ENCODE data around the gene FLNC.

FLNC gene

DNA sequence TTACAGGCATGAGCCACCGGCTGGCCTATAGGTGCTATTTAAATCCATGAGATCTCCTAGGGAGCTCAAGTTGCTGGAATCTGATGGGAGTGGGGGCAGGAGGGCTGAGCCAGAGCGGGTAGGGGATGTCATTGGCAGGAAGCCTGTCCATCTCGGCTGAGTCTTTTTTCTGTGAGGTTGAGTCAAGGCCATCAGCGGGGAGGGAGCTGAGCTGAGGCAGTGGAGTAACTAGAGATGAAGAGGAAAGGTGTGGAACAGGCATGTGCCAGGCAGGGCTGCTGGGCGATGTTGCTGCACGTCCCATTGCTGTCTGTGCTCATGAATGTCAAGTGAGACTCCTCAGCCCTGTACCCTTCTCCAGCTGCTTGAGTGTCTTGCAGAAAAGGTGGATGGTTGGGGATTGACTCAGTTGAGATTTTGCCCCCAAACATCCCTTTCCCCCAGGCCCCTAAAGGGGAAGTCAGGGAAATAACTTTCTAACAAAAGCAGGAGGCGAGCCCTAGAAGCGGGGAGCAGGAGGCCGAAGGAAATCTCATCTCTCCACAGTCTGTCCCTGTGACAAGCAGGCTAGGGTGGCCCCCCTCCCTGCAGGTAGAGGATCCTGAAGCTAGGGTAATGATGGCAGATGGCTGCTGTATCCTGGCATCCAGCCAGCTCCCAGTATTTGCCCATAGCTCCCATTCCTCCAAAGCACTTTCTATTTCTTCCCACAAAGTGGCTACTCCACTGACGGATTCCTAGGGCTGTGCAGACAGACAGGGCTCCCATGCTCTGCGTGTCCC, 37.8 kb downstream of the FLNC start:
- DNase-seq: no peak

DNA sequence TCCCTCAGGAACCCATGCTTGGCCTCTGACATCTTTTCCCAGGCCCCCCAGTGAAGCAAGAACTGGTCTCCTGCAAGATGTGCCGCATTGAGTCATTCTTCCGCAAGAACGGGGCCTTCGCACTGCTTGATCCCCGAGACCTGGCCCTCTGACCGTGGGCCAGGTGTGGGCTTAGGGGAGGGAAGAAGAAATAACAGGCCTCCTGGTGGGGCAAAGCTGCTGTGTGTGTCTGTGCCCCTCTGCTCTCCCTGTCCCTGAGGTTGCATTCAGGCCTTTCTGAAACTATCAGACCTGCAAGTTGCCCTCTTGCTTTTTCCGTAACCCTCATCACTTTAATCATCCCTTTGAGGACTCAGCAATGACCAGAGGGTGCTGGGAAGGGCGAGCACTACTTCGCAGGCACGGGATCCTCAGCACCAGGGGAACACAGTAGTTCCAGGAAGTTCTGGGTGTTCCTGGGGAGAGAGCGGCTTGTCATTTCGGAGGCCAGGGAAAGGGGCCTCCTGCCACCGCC, 38.5 kb downstream of the FLNC start:
- no peak for DNase-seq

DNA sequence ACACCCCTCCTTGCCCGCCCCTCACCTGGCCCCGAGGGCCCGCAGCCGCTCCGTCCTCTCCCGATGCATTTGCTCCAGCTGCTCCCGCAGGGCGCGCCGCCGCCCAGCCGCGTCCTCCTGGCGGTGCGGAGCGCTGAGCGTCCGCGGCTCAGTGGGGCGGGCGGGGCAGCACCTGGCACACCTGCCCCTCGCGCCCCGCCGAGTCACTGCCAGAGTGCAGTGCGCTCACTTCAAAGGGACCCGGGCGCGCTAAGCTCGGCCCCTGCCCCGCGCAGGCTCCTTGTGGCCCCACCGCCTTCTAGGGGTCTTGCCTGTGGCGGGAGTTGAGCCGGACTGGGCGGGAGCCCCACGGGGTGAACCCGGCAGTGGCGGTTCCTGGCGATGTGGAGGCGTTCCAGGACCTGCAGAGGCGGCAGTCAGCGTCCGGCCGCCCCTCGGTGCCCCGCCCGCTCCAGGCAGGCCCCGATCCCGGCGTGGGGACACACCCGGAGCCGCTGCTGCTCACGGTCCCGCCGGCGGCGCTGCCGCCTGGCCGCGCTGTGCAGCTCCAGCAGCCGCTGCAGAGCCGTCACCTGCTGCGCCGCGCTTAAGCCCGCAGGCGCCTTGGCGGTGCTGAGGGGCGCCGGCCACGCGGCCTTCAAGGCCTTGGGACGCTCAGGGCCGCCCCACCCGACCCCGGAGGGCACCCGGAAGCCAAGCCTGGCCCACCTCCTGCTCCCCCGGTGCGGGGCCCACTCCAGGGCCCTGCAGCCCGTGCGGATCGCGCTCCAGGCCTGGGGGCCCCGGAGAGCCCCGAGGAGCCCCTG, 39.1 kb downstream of the FLNC start:
- peak; percentile 17 to 21 for DNase-seq

DNA sequence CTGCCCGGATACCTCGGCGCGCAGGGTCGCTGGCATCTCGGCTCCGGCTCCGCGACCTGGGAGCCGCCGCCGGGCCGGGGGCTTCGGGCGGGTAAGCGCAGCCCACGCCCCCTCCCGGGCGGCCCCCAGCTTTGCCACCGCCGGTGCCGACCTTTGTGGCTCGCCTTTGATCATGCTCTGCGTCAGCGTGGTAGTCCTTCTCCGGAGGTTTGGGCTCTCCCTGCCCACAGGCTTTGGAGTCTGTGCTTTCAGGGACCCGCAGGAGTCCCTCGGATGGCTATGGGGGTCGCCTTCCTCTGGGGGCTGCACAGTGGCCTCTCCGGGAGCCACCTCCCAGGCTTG, 39.7 kb downstream of the FLNC start:
- DNase-seq: peak in 1 of 2 experiments; percentile 9

- DNase-seq: no peak
Measured at GRCh38 chr7:128871050-128871449, 40.8 kb downstream of the FLNC start.

GRCh38 chr7:128872394-128872824, 42.2 kb downstream of the FLNC start:
- DNase-seq: no peak

- no peak for DNase-seq
Measured at GRCh38 chr7:128873234-128873633, 43.0 kb downstream of the FLNC start.

DNA sequence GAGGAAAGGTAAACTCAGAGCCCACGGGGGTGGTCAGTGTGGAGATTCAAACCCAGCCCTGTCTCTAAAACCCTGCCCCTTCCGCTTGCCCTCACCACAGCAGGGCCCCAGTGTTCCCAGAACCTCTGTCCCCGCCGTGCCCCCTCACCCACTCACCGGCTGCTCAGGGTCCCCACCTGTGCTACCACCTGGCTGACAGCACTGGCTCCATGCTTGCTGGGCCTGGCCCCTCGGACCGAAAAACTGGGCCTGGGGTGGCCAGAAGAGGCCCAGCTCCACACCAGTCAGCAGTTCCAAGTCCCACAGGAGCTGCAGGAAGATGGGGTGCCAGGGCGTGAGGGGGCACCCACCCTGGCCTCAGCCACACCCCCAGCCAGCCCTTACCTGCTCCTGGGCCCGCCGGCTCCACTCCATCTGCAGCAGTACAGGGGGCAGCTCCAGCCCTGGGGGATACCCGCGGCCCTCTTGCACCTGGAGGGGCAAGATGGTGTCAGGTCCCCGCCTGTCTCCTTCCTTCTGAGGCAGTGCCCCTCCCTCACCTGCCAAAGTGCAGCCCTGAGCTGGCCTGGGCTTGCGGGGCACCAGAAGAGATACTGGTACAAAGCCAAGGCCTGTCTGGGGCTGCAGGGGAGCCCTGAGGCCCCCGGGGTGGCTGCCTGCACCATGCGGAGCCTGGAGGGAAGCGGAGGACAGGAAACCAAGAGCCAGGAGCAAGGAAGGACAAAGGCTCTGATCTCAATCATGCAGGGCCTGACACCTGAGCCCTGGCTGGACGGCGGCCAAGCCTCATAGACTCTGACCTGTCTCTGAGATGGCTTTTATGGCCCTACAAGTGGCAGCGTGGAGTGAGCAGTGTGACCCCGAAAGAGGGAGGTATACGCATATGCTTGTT, 44.2 kb downstream of the FLNC start:
- DNase-seq: no peak

GRCh38 chr7:128875523-128875948, 45.3 kb downstream of the FLNC start:
- no peak for DNase-seq

DNA sequence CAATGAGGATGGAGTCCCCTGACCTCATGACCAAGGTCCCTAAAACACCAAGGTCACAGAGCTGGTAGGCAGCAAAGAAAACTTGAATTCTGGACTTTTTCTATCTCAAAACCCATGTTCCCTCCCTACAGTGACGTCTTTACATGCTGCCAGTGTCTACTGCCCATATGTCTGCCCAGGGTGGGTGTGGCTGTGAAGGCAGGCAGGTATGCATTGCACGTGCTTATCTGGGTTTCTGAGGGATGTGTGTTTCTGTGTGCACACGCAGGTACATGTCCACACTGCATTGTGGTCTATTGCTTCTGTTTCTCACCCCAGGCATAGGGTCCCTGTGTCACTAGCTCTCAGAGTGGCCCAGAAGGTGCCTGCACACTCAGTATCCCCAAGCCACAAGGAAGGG, 45.9 kb downstream of the FLNC start:
- no peak for DNase-seq

- DNase-seq: no peak
Measured at GRCh38 chr7:128876586-128876977, 46.4 kb downstream of the FLNC start.

DNA sequence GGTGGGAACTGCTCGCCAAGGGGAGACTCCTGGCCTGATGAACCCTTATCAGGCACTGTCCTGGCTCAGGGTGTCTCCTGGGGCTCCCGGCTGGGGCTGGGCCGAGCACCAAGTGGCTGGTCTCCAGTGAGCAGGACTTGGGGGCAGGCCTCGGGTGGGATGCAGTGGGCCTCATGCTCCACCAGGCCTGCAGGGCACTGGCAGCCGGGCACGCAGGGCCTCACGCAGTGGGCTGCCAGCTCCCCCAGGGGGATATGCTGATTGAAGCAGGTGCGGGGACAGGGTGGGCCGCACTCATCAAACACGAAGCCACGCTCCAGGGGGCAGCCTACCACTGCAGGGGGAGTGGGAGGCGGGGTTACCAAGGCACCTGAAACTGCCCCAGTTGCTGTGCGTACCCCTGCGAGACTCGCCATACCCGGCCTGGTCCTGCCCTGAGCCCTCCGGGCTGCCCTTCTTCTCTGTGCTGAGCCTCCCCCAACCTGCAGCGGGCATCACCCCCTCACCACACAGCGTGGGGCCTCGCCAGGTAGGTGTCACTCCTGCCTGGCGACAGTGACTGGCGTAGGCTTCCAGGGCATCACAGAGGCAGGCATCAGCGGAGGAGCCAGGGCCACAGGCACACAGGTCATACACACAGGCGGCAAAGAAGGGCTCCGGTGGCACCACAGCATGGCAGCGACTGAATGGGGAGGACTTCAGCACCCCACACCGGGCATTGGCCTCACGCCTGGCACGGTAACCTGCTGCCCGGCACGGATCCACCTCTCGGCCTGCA, 47.0 kb downstream of the FLNC start:
- DNase-seq: no peak

DNA sequence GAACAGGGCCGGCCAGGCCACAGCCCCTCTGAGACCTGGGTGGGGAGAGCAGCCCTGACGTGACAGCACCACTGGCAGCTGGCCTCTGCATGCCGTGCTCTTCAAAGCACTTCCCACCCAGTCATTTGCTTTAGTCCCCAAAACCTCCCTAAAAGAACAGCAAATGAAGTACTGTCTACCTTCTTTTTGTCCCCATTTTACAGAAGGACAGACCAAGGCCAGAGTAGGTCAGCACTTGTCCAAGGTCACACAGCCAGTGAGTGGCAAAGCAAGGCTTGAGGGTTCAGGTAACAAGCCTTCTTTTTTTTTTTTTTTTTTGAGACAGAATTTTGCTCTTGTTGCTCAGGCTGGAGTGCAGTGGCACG, 47.5 kb downstream of the FLNC start:
- DNase-seq: no peak

DNA sequence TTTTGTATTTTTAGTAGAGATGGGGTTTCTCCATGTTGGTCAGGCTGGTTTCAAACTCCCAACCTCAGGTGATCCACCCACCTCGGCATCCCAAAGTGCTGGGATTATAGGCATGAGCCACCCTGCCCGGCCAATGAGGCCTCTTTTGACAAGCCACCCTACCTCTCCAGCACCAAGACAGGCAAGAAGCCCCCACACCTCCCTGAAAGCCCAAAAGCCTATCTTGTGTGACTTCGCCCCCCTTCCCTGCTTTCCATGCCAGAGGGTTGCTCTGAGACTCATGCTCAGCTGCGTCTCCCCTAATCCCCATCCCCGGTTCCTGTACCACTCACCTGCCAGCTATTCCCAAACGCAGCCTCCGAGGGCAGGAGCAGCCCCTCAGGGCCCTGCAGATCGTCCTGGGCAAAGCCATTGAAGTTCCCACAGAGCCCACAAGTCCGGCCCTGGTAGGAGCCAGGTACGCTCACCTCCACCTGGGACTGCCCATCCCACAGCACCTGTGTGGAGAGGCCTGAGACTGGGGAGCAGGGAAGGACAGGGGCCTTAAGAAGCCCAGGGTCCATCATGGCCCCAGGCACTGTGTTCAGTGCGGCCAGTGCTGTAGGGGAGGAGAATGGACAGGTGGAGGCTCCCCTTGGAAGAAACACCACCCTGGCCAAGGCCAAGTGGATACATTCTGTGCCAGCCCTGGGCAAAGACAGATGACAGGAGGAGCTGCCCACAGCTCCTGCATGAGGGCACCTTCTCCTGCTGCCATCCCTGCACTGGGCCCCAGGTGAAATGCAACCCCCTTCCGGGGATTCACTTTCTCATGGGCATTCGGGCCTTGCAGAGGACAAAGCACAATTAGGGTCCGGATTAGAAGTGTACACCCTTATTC, 48.3 kb downstream of the FLNC start:
- DNase-seq: no peak

DNA sequence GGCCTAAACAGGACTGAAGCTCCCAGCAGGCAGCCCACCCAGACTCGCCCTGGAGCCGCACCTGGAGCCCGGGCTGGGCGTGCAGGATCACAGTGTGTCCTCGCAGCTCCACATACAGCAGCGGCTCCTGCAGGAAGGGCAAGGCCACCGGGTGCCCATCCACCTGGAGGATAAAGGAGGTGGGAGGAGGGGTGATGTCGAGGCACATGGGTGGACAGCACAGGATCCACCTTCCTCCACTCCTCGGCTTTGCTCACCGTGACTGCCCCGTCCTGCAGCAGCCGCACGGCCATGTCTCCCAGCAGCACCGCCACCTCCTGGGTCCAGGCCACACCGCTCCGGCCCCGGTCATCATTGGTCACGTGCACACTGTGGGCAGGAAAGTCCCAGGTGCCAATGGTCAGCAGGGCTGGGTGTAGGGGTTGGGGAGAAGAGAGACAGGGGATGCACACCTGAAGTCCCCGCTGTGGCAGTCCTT, 49.3 kb downstream of the FLNC start:
- DNase-seq: no peak

- DNase-seq: no peak
Measured at GRCh38 chr7:128879939-128880746, 49.9 kb downstream of the FLNC start.

- DNase-seq: no peak
Measured at GRCh38 chr7:128880791-128881457, 50.7 kb downstream of the FLNC start.

GRCh38 chr7:128881458-128882125, 51.4 kb downstream of the FLNC start:
- no peak for DNase-seq

GRCh38 chr7:128882134-128882533, 51.9 kb downstream of the FLNC start:
- no peak for DNase-seq

All from activated CD4-positive, alpha-beta T cell treated with anti-CD3 and anti-CD28 coated beads, Interleukin-2, amount 50 U/mL, for 4 hours (primary cell).